Mucosa of descending colon (tissue), 3 donors: ENCODE data around the gene MORN1. TPM values are rescaled to one million over a fixed set of nuclear protein-coding genes. Genes with fewer than 3 reads are reported as not detected.

Experiments used
- ATAC-seq: fragments of 200-7000 bp; cut with Tn5 transposase; one replicate; pipeline ENCODE4 v1.9.1; 2020; ENCODE audit warnings: mild to moderate bottlenecking, moderate library complexity
- DNase-seq, 3 donors: peaks; one replicate each; pipeline ENCODE4 v3.0.0-alpha.2; 2020
- H3K36me3 ChIP-seq: fragments of 200-600 bp; one replicate; pipeline ENCODE4 v1.8.0; 2021; ENCODE audit warnings: low read depth, mild to moderate bottlenecking
- H3K4me1 ChIP-seq: fragments of 200-600 bp; one replicate; pipeline ENCODE4 v1.8.0; 2021; ENCODE audit warnings: low read depth, mild to moderate bottlenecking
- H3K4me3 ChIP-seq: fragments of 200-600 bp; one replicate; pipeline ENCODE4 v1.8.0; 2021; ENCODE audit warnings: mild to moderate bottlenecking
- H3K9me3 ChIP-seq: fragments of 200-600 bp; one replicate; pipeline ENCODE4 v1.8.0; 2021; ENCODE audit warnings: mild to moderate bottlenecking
- intact Hi-C, 2 donors: fragments of 100-400 bp; cut with DNase I in 1 of 2; cut with micrococcal nuclease in 1 of 2; formaldehyde crosslinking; loops; one replicate each; pipeline versions ENCODE4 v1.11.0 to v1.11.1; 2022; cut with DNase I, micrococcal nuclease
- total RNA-seq, 3 donors: library from RNA; stranded (reverse); fragmentation: NEBNext Ultra II Directional in 2 of 3; extraction: Animal tissue kit (Norgen Biotek cat#: 25700) in 2 of 3; gene quantifications; one replicate each; pipeline versions ENCODE4 v1.2.1 to v1.2.4, GENCODE V29; 2021 to 2023
- TF ChIP-seq, protein P1 (sequence below): fragments of 200-600 bp; IDR thresholded peaks from one replicate; pipeline ENCODE4 v1.8.0; 2022; ENCODE audit warnings: antibody characterized with exemption, mild to moderate bottlenecking
- donor health status: DM: no; HTN: no; CAD: no; lungs with moderate emphysema.
- donor health status: DM: no; HTN: no; CAD: no.
- donor health status: DM: no; HTN: yes; CAD: no.

Gene MORN1
- total RNA-seq, 3 donors from 2014 or later: 13.1 to 17.4 (median 13.4) TPM

DNA sequence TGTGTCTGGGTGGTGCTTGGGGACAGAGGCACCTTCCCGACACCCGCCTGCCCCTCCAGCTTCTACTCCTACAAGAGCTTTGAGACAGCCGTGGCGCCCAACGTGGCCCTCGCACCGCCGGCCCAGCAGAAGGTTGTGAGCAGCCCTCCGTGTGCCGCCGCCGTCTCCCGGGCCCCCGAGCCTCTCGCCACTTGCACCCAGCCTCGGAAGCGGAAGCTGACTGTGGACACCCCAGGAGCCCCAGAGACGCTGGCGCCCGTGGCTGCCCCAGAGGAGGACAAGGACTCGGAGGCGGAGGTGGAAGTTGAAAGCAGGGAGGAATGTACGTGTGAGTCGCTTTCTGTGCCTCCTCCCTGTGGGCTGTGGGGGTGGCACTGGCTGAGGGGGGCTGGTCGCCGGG, 87.6 kb downstream of the MORN1 start:
- Histone ChIP-seq H3K4me1 (peaks cover 12% of the 10 kb centered on the region), H3K4me3 (no peak overlapping the region), H3K36me3 (peaks cover 10% of the 10 kb centered on the region), H3K9me3 (no peaks in the 10 kb centered on the region)
- no peak for DNase-seq
- no peak for ATAC-seq
- intact Hi-C loops: no loop called here
- TF ChIP-seq, protein P1, sequence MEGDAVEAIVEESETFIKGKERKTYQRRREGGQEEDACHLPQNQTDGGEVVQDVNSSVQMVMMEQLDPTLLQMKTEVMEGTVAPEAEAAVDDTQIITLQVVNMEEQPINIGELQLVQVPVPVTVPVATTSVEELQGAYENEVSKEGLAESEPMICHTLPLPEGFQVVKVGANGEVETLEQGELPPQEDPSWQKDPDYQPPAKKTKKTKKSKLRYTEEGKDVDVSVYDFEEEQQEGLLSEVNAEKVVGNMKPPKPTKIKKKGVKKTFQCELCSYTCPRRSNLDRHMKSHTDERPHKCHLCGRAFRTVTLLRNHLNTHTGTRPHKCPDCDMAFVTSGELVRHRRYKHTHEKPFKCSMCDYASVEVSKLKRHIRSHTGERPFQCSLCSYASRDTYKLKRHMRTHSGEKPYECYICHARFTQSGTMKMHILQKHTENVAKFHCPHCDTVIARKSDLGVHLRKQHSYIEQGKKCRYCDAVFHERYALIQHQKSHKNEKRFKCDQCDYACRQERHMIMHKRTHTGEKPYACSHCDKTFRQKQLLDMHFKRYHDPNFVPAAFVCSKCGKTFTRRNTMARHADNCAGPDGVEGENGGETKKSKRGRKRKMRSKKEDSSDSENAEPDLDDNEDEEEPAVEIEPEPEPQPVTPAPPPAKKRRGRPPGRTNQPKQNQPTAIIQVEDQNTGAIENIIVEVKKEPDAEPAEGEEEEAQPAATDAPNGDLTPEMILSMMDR: no peak

DNA sequence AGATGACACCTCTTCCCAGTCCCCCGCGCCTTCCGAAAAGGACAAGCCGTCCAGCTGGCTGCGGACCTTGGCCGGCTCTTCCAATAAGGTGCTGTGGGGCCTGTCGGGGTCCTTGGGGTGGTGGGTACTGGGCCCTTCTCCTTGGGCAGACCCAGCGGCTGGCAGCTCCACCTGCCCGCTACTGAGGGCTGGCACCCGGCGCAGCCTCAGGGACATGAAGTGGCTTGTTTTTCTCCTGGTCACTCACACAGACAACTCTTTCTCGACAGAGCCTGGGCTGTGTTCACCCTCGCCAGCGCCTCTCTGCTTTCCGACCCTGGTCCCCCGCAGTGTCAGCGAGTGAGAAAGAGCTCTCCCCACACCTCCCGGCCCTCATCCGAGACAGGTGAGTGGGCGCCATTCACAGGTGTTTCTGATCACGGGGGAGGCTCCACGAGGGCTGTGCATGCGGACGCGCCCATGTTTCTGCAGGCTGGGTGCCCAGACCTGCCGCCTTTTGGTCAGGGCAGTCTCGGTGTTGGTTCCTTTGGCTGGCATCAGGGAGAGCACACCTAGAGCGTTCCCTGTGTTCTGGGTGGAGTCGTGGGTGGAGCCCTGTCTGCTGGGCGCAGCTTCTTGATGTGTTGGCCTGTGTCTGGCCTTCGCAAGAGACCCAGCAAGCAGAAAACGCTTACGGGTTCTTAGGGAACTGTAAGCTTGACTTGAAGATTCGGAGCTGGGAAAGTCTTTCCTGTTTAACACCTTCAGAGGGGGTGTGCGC, 88.2 kb downstream of the MORN1 start:
- Histone ChIP-seq H3K9me3 (no peaks in the 10 kb centered on the region), H3K36me3 (peaks cover 10% of the 10 kb centered on the region), H3K4me1 (peaks cover 13% of the 10 kb centered on the region), H3K4me3 (no peak overlapping the region)
- TF ChIP-seq, protein P1: no peak
- ATAC-seq: no peak
- DNase-seq: no peak
- intact Hi-C loops: no loop called here

DNA sequence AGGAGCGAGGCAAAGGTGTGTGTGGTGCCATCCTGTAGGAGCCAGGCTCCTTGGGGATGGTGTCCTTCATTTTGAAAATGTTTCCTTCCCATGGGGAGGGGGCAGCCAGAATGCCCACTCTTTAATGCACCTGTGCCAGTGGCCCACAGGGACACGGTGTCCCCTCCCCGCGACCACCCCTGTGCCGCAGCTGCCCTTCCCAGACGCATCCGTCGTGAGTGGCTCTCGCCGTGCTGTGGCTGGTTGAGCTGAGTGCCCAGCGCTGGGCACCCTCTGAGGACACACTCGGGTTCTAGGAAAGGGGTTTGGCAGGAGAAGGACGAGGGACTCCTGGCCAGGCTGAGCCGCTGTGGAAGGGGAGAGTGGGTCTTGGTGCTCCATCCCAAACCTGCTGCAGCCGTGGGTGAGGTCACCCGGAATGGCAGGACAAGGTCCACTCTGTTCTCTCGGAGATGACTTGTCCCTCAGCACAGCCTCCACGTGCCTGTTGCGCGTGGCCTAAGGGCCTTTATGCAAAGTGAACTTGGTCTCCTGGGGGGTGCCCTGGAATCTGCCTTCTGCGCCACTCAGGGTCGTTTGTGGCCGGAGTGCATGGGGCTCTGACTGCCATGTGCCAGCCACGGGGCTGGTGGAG, 88.9 kb downstream of the MORN1 start:
- ATAC-seq (no peak), DNase-seq (no peak)
- peaks cover 13% of the 10 kb centered on the region for H3K4me1 ChIP-seq
- peaks cover 10% of the 10 kb centered on the region for H3K36me3 ChIP-seq
- no peaks in the 10 kb centered on the region for H3K9me3 ChIP-seq
- intact Hi-C loops: no loop called here
- TF ChIP-seq, protein P1: no peak
- no peak overlapping the region for H3K4me3 ChIP-seq

DNA sequence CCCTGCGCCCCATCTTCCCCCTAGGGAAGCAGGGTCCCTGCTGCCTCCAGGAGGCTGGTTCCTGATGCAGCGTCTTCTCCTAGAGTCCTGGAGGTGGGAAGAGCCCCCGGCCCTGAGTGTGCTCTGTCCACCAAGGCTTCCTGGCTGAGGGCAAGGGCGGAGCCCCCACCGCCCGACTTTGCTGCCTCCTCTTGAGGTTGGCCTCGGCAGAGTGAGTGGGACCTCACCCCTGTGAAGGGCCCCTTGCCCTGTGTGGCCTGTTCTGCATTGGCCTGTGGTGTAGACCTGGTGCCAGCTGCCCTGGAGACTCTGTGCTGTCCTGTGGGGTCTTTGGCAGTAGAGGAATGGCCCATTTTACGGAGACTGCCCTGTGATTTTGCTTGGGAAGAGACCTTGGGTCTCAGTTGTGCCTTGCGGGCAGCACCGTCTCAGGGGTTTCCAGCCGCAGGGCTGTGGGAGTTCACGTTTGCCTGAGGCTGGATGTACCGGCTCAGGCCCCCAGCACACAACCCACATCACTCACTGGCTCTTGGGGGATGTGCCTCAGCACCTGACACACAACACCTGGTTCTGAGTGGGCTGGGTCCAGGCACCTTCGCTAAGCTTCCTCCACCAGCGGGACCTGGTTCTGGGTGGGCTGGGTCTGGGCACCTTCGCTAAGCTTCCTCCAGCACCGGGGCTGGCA, 89.6 kb downstream of the MORN1 start:
- Histone ChIP-seq H3K4me1 (peaks cover 13% of the 10 kb centered on the region), H3K36me3 (peaks cover 4% of the 10 kb centered on the region), H3K9me3 (no peaks in the 10 kb centered on the region), H3K4me3 (no peak overlapping the region)
- DNase-seq (no peak), ATAC-seq (no peak)
- intact Hi-C loops: no loop called here
- TF ChIP-seq, protein P1: no peak

DNA sequence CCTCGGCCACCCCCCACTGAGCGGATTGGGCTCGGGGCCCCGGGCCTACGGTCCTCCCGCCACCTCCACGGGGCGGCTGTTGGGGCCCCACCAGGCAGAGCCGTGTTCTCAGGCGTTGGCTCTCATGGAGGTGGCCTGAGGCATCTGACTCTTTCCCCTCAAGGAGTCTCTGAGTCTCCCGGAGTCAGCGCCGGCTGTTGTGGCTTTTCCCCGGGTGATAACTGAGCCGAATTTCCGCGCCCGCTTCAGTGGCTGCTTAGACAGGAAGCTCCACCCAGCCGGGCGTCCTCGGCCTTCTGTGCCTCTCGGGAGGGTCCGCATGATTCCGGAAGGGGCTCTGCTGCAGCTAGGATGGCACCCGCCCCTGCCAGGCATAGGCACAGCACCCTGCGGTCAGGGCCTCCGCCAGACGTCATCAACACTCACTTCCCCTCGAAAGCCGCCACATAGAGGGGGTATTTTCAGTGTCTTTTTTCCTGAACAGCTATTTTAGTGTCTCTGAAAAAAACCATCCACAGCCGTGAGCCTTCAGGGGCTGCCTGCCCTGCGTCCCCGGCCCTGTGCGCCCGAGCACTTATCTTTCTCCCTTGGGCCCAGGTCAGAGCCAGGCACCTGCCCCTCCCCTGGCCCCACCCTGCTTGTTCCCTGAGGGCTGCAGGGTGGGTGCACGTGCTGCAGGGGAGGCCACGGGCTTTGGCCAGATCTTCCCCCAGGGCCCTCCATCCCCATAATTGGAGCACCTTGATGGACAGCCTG, 90.3 kb downstream of the MORN1 start:
- no peaks in the 10 kb centered on the region for H3K9me3 ChIP-seq
- intact Hi-C loops: no loop called here
- H3K4me1 ChIP-seq: peaks cover 13% of the 10 kb centered on the region
- ATAC-seq (peak; percentile 77), DNase-seq (peak; percentile 73 to 95 (median 76))
- no peak overlapping the region for H3K4me3 ChIP-seq
- peaks cover under 1% of the 10 kb centered on the region for H3K36me3 ChIP-seq
- TF ChIP-seq, protein P1: no peak
